ENCODE measurements around the gene CCNG2.

- TF ChIP-seq CTCF (IDR thresholded peaks at IDR 0.05 in 2 of 3, conservative IDR thresholded peaks at IDR 0.05 in 1 of 3; ENCODE audit: borderline replicate concordance in 1 of 3, insufficient read depth in 1 of 3, low read depth in 2 of 3, low read length in 2 of 3) (no peak), POLR2A (IDR thresholded peaks at IDR 0.05; ENCODE audit: borderline replicate concordance, extremely low read depth, insufficient read depth, insufficient read length) (no peak)
These were observed 2.8 kb downstream of the CCNG2 start for GRCh38 chr4:77159806-77160205.
